ENCODE data around the gene B4GALNT1. TPM values are rescaled to one million over a fixed set of nuclear protein-coding genes. Genes with fewer than 3 reads are reported as not detected.
"Not testable (repeated sequence)": the region's sequence is repeated elsewhere in the genome, so short reads cannot be mapped to it uniquely, and the experiment has no call there.

The B4GALNT1 gene
- polyA plus RNA-seq, 4 donors, result 0.79 to 6.1 (median 0.93) TPM

GRCh38 chr12:57621497-57622292 lies 11.3 kb downstream of the B4GALNT1 start:
- DNase-seq (ENCODE audit: low read depth in 4 of 4, low spot score in 3 of 4), result no peak

- no peak for DNase-seq (ENCODE audit: low read depth in 4 of 4, low spot score in 3 of 4)
Observed at GRCh38 chr12:57620936-57621496, 12.0 kb downstream of the B4GALNT1 start.

- DNase-seq (ENCODE audit: low read depth in 4 of 4, low spot score in 3 of 4), result no peak
Observed at GRCh38 chr12:57620245-57620935, 12.6 kb downstream of the B4GALNT1 start.

GRCh38 chr12:57619434-57620244 lies 13.4 kb downstream of the B4GALNT1 start:
- DNase-seq (ENCODE audit: low read depth in 4 of 4, low spot score in 3 of 4), result no peak

- no peak for DNase-seq (ENCODE audit: low read depth in 4 of 4, low spot score in 3 of 4)
Observed at GRCh38 chr12:57618966-57619433, 14.0 kb downstream of the B4GALNT1 start.

- DNase-seq (ENCODE audit: low read depth in 4 of 4, low spot score in 3 of 4), result not testable (repeated sequence)
Observed at GRCh38 chr12:57618431-57618830, 14.6 kb downstream of the B4GALNT1 start.

- no peak for DNase-seq (ENCODE audit: low read depth in 4 of 4, low spot score in 3 of 4)
Observed at GRCh38 chr12:57617942-57618341, 15.1 kb downstream of the B4GALNT1 start.

GRCh38 chr12:57616383-57617101 lies 16.5 kb downstream of the B4GALNT1 start:
- no peak for DNase-seq (ENCODE audit: low read depth in 4 of 4, low spot score in 3 of 4)

- DNase-seq (ENCODE audit: low read depth in 4 of 4, low spot score in 3 of 4), result no peak
Observed at GRCh38 chr12:57615637-57616036, 17.4 kb downstream of the B4GALNT1 start.

- no peak for DNase-seq (ENCODE audit: low read depth in 4 of 4, low spot score in 3 of 4)
Observed at GRCh38 chr12:57614948-57615500, 18.0 kb downstream of the B4GALNT1 start.

GRCh38 chr12:57614178-57614947 lies 18.6 kb downstream of the B4GALNT1 start:
- DNase-seq (ENCODE audit: low read depth in 4 of 4, low spot score in 3 of 4), result no peak

GRCh38 chr12:57613427-57614109 lies 19.4 kb downstream of the B4GALNT1 start:
- DNase-seq (ENCODE audit: low read depth in 4 of 4, low spot score in 3 of 4), result no peak

GRCh38 chr12:57612711-57613426 lies 20.1 kb downstream of the B4GALNT1 start:
- DNase-seq (ENCODE audit: low read depth in 4 of 4, low spot score in 3 of 4), result no peak

- DNase-seq (ENCODE audit: low read depth in 4 of 4, low spot score in 3 of 4), result no peak
Observed at GRCh38 chr12:57611827-57612710, 20.9 kb downstream of the B4GALNT1 start.

GRCh38 chr12:57611108-57611826 lies 21.7 kb downstream of the B4GALNT1 start, which contains the start of gene ARHGEF25:
TSS of gene ARHGEF25 (plus strand) at chr12:57611435. CDS start at chr12:57611895, 460 bp downstream.
- DNase-seq (ENCODE audit: low read depth in 4 of 4, low spot score in 3 of 4), result peak in 1 of 4 donors; percentile 48

GRCh38 chr12:57610554-57611107 lies 22.4 kb downstream of the B4GALNT1 start:
- no peak for DNase-seq (ENCODE audit: low read depth in 4 of 4, low spot score in 3 of 4)
